Ramos (cell line): ENCODE results near the gene NRF1.

Experiments used
- in situ Hi-C: fragments of 300-500 bp; cut with MboI; formaldehyde crosslinking; loops from one replicate; pipeline ENCODE4 v1.14.3; 2022; ENCODE audit warnings: low sequenced_read_pairs; ENCODE audit not compliant: unreplicated experiment

NRF1 gene

GRCh38 chr7:129762387-129762969 lies 151.0 kb downstream of the NRF1 start:
- in situ Hi-C loops = no loop called here

GRCh38 chr7:129764247-129765084 lies 152.9 kb downstream of the NRF1 start:
- in situ Hi-C loops = no loop called here

- in situ Hi-C loops = no loop called here
These were observed 153.8 kb downstream of the NRF1 start for GRCh38 chr7:129765352-129765751.

- in situ Hi-C loops = no loop called here
These were observed 155.8 kb downstream of the NRF1 start for GRCh38 chr7:129767120-129768015.

GRCh38 chr7:129768614-129769399 lies 157.3 kb downstream of the NRF1 start:
- in situ Hi-C loops = no loop called here

GRCh38 chr7:129769400-129769774 lies 157.9 kb downstream of the NRF1 start:
- in situ Hi-C loops = no loop called here

- in situ Hi-C loops = no loop called here
These were observed 158.6 kb downstream of the NRF1 start for GRCh38 chr7:129769866-129770808.

- in situ Hi-C loops = no loop called here
These were observed 159.8 kb downstream of the NRF1 start for GRCh38 chr7:129771201-129771927.

GRCh38 chr7:129771928-129772479 lies 160.5 kb downstream of the NRF1 start:
- in situ Hi-C loops = no loop called here

- in situ Hi-C loops = no loop called here
These were observed 161.2 kb downstream of the NRF1 start for GRCh38 chr7:129772646-129773280.

- in situ Hi-C loops = no loop called here
These were observed 161.8 kb downstream of the NRF1 start for GRCh38 chr7:129773328-129773731.

- in situ Hi-C loops = no loop called here
These were observed 162.4 kb downstream of the NRF1 start for GRCh38 chr7:129773871-129774270.

GRCh38 chr7:129774359-129774758 lies 162.8 kb downstream of the NRF1 start:
- in situ Hi-C loops = no loop called here

GRCh38 chr7:129774871-129775694 lies 163.6 kb downstream of the NRF1 start:
- in situ Hi-C loops = no loop called here

- in situ Hi-C loops = no loop called here
These were observed 164.3 kb downstream of the NRF1 start for GRCh38 chr7:129775695-129776361.

- in situ Hi-C loops = no loop called here
These were observed 164.8 kb downstream of the NRF1 start for GRCh38 chr7:129776362-129776722.
